NCI-H526 (cell line): ENCODE data around the gene BRCA1.
A peak's percentile ranks its signal among the peaks of the same experiment; 100 is the strongest.

Experiments
- DNase-seq, 2 experiments: peaks; one replicate each; lab custom pipeline; 2025; lab: John Stamatoyannopoulos, UW

Gene BRCA1

DNA sequence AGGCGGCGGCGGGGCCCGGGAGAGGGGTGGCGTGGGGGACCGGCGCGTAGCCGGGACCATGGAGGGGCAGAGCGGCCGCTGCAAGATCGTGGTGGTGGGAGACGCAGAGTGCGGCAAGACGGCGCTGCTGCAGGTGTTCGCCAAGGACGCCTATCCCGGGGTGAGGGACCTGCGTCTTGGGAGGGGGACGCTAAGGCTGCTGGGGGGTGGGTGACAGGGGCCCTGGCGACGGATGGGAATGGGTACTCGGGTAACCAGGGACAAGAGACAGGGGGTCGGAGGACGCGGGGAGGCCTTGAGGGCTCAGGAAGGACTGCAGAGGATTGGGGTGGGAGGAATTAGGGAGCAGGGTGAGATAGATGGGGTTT is 99.9 kb downstream of the BRCA1 start:
- no peak for DNase-seq

DNA sequence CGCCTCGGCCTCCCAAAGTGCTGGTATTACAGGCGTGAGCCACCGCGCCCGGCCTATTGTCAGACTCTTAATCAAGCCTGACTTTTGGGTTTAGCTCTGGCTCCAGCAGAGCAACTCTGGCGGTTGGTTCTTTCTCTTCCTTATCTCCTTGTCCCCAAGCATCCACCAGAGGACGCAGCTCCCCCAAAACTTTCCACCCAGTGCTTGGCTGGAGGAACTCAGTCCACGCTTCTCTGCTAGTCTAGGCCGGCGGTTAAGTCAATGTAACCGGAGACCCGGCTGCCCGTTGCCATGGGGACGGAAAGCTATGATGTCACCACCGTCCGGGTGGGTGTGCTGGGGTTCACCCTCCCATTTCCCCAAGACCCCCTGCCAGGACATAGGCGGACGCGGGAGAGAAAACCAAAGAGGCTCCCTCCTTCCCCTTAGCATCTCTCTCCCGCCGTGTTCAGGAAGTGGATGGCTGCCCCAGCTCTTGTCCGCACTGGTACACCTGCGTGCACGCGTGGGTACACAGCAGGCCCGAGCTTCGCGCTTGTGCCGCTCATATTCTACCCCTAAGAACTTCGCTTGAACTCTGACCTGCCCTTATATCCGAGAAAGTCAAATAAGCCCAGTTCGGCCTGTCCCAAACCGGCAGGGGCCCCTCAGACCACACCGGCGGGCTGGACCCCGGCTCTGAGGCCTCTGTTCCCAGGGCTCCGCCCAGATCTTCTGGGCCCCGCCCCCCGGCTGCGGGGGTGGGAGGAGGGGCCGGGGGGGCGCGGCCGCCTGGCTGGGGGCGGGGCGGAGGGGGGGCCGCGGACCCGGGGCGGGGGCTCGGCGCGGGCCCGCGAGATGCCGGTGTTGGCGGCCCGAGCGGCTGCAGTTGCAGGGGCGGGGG is 100.5 kb downstream of the BRCA1 start, which contains the start of gene RND2:
RND2 (plus strand) TSS at position 825 of the 883 bp plus-strand sequence. CDS start 117 bp downstream, outside the sequence.
- peak; percentile 94 to 96 for DNase-seq

DNA sequence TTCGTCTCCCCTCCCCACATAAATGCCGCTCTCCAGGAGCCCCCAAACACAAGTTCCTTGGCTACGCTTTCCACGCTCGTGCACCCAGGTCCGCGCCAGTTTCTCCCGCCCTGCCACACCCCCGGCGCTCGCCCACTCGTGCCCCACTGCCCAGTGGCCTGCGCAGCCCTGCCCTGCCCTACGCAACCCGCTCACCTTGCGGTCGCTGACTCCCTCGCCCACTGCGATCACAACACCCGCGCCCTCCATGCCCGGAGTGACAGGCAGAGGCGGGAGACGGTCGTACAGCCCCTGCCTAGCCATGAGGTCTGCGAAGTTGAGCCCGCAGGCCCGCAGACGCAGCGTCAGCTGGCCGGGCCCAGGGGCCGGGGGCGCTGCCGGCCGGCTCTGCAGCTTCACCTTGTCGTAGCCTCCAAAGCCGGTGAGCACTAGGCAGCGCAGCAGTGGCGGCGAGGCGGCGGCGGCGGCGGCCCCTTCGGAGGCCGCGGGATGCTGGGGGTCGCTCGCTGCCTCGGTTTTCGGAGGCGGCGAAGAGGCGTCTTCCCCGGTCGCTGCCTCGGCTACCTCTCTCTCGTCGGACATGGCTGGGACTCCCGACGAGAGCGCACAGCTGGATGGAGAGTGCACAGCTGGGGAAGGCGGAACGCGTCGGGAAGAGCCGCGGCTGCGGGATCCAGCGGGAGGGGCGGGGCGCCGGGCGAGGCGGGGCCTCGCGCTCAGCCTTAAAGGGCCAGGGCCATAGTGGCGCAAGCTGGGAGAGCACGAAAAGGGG is 103.2 kb downstream of the BRCA1 start, which contains the start of gene VAT1:
VAT1 (minus strand) TSS at position 645 of the 772 bp plus-strand sequence; CDS start at position 582, 63 bp downstream.
- DNase-seq: peak; percentile 63 to 89

DNA sequence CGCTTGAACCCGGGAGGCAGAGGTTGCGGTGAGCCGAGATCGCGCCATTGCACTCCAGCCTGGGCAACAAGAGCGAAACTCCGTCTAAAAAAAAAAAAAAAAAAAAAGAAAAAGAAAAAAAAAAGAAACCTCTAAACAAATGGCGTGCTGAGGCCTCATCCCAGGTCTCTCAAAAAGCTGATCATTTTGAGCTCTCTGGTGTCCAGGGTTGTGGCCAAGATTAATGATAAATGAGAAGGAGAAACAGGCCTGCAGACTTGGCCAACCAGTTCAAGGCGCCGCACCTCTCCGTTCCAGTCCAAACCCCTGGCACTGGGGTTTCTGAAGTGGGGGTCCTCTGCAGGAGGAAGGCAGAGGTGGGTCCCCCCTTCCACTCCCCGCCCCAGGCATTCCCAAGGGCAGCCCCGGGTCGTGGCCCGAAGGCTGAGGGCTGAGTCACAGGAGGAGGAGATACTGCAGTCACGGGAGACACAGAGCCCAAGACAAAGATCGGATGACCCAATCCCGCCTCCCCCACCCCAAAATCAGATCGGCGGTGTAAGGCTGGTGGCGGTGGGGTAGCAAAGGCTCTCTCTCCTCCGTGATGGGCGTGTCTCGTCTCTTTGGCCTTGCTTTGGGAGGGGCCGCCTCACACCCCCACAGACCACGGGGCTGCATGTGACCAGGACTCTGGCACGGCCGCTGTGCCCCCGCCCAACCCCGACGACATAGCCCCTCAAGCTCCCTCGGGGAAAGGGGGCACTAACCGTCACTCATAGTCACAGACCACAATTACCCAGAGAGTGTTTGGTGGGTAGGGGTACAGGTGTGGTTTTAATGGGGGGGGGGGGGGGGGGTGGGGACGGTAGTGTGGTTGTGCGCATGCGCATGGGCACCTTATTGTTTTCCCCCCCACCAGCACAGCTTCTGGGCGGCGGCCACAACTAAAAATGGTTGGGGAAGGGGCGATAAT is 104.1 kb downstream of the BRCA1 start:
- peak in 1 of 2 experiments; percentile 65 for DNase-seq

DNA sequence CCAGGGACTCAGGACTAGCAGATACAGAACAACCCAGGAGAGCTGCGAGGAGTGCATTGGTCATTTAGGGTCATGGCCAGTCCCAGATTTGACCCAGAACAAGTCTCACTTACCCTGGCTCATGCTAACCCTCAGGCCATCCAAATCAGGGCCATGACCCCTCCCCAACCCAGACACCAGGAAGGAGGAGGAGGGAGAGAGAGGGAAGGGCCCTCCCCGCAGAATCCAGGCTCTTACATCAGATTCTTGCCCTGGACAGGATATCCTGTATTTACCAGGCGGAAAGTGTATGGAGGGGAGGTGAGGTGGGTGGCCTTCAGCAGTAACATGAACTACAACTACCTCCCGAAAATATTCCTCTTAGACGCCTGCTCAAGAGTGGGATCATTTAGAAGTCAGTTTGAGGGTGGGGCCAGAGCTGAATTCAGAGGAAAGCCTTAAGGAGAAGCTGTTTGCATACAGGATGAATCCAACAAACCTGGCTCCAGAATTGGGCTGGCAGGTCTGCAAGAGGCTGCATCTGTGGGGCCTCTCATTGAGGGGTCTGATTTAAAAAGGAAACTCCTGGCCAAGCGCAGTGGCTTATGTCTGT is 105.0 kb downstream of the BRCA1 start:
- DNase-seq: no peak

DNA sequence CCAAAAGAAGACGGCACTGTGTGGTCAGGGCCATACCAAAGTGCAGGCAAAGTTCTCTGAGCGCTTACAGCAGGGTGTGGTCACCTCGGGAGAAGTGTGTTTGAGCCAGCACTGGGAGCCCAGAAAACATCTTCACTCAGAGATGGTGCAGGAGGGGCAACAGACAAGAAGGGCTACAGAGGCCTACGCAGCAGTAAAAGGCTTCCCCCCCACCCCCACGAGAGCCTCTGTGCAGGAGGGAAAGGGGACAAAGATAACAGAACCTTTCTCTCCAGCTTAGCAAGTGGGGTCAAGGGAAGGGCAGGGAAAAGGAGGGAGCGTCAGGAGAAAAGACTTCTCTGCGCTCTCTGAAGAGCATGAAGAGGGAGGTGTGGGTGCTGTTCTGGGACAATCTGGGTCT is 105.7 kb downstream of the BRCA1 start:
- no peak for DNase-seq

DNA sequence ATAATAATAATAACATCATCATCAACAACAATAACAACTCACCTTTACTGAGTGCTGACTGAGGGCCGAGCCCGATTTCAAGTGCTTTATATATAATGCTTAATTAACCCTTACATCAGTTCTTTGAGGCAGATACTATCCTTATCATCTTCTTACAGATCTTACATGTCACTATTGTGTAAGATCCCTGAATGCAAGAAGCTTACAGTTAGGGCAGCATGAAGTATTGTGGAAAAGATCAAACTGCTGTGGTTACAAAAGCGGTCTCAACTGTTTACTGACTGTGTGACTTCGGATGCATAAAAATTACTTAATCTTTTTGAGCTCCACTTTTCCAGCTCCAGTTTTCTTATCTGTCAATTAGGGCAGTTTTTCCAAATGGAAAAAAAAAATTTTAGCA is 106.2 kb downstream of the BRCA1 start:
- DNase-seq: no peak

DNA sequence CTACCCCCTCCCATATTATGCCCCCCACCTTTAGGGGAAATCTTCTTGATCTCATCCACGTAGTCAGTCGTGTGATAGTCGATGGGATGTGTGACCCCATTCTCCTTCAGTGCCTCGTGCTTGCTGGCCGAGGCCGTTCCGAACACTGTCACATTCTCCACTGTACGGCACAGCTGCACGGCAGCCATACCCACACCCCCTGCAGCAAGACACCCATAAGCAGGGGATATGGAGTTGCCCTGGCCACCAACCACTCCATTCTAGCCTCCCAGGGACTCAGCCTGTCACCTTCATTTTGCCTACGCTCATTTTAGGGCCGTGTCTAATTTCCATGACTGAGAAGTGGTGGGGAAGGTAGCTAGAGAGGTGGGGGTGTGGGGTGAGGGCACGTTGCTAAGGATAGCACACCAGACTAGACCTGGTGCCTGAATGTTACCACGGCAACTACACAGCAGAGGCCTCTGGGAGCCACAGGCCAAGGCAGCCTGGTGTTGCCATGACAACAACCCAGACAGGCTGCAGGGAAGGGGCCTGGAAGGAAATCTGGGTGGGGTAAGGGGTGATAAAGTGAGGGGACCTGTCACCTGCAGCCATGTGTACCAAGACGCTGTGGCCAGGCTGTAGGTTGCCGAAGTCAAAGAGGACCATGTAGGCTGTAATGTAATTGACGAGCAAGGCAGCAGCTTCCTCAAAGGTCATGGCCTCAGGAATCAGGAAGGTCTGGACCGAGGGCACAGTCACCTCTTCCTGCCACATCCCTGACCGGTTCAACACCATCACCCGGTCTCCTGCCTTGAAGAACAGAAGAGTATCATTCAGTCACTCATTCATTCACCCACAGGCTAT is 106.9 kb downstream of the BRCA1 start:
- peak; percentile 33 to 50 for DNase-seq

DNA sequence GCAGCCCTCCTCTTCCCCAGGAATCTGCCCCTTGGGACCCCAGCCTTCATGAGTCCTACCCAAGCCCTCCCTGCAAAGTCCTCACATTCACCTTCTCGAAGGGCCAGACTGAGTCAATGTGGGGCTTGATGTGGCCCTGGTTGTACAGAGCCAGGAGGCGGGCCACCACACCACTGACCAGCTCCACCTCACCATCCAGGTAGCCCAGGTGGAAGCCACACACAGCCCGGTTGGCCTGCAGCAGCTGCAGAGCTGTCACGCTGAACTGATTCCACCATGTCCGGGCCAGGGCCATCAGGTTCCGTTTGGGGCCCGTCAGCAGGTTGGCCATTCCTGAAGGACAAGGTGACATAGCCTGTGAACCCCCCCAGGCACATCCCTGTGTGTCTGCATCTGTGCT is 108.9 kb downstream of the BRCA1 start:
- DNase-seq: no peak

DNA sequence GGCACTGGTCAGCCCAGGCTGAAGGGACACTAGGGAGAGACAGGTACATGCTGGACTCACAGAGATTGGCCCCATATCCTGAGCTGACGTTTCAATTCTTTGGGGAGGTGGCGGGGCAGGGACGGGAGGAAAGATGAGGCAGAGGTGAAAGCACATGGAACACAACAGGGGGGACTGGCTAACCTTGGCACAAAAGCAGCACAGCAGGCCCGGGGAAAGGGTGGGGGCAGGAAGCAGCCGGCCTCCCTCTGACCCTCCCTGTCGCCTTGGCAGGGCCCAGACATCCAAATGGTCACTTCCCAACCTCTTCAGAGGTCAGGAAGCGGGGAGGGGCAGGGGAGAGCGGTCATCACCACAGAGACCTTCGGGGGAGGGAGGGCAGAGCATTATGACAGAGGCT is 109.6 kb downstream of the BRCA1 start:
- no peak for DNase-seq

DNA sequence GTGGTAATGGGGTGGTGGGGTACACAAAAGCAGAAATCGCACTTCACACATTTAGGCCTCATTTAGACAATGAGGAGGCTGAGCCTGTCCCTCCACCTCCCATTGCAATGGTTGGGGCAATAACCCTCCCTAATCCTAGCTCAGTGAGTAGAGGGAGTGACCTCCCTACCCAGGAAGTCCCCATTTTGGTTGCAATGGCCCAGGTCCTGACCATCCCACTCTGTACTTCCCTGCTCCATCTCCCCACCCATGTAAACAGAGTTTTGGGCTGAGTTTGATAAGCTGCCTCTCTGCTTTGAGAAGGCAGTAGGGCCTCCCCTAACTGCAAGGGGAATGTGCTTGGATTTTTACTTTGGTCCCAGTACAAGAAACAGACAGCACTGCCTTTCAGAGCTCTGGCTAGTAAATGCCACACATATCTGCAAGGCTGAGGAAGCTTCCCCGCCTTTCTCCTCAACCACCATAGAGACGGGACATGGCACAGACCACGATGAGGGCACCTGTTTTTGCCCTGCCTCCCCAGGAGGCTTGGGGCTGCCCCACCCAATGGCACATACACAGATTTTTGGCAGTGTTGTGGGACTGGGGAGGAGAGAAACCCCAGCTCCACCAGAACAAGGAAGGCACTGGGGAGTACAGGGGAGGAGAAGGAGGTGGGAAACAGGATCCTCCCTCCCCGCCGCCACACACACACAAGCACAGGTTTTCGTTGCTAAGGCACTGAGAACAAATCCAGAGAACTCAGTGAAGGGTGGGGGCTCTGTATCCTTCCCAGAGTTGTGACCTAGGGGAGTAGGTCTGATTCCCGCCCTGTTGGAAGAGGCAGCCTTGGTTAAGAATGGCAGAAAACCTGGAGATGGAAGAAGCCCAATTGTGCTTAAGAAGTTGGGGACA is 110.3 kb downstream of the BRCA1 start:
- no peak for DNase-seq

DNA sequence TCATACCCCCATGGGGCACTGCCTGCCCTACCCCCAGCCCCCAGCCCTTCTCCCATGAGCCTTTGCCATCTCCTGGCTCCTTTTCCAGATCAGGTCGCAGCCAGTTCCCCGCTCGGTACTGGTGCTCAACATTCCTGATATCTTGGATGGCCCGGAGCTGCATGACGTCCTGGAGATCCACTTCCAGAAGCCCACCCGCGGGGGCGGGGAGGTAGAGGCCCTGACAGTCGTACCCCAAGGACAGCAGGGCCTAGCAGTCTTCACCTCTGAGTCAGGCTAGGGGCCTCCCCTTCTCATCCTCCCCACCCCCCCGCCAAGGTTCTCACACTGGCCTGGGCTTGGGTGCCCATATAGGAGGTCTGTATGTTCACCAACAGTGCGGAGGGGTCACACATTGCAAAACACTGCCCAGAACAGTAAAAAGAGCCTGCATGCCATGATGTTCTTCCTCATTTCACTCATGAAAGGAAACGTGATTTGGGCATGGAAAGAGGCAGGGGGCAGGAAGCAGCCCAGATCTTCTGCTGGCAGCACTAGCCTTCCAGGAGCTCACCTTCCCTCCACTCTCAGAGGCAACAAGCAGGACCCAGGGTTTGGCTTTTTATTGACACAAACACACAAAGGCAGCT is 111.0 kb downstream of the BRCA1 start:
- no peak for DNase-seq

DNA sequence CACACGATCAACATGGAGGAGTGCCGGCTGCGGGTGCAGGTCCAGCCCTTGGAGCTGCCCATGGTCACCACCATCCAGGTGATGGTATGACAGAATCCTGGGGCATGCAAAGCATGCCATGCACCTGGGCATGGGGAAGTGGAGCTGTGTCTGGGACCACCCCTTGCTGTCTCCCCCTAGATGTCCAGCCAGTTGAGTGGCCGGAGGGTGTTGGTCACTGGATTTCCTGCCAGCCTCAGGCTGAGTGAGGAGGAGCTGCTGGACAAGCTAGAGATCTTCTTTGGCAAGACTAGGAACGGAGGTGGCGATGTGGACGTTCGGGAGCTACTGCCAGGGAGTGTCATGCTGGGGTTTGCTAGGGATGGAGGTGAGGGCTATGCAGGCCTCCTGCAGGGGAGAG is 111.9 kb downstream of the BRCA1 start:
- no peak for DNase-seq

DNA sequence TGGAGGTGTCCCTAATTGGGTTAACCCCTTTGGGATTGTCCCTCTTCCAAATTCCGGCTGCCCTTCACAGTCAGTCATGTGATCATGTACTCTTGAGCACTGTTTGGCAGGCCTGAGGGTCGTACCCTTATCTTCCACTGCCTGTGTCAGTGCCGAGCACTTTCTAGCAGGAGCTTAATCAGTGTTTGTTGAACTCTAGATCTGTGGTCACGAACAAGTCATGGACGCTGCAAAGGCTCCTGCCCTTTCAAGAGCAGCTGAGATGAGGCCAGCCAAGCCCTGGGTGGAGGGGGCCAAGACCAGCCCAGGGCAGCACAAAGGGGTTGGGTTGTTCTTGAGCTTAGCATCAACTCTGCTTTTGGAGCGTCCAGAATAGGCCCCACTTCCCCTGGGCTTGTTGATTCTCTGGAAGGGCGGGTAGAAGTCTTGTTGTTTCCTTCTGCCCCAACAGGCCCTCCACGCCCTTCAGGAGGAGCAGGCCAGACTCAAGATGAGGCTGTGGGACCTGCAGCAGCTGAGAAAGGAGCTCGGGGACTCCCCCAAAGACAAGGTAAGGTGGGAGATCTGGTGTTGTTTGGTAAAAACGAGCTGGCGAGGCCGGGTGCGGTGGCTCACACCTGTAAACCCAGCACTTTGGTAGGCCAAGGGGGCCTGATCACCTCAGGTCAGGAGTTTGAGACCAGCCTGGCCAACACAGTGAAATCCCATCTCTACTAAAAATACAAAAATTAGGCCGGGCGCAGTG is 113.3 kb downstream of the BRCA1 start:
- DNase-seq: no peak

DNA sequence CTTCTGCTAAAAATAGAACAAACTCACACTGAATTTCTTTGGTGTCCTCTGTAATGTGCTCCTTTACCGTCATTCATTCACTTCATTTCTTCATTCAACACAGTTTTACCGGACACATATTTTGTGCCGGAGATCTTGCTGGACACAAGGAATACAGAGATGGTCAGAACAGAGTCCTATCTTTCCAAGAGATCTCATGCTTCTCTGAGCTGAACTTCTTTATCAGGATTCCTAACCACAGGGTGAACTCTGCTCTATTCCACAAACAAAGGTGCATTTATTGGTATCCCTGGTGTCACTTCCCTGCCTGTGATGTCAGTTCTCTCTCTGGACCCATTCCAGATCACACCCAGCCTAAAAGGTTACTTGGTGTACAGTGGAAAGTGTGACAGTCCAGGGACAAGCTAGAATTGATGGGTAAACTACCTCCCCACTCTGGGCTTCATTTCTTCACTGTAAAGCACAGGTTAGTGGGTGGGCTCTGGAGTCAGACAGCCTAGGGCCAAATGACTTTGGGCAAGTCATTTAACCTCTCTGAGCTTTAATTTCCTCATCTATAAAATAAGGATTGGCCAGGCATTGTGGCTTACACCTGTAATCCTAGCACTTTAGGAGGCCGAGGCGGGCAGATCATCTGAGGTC is 114.4 kb downstream of the BRCA1 start:
- no peak for DNase-seq

DNA sequence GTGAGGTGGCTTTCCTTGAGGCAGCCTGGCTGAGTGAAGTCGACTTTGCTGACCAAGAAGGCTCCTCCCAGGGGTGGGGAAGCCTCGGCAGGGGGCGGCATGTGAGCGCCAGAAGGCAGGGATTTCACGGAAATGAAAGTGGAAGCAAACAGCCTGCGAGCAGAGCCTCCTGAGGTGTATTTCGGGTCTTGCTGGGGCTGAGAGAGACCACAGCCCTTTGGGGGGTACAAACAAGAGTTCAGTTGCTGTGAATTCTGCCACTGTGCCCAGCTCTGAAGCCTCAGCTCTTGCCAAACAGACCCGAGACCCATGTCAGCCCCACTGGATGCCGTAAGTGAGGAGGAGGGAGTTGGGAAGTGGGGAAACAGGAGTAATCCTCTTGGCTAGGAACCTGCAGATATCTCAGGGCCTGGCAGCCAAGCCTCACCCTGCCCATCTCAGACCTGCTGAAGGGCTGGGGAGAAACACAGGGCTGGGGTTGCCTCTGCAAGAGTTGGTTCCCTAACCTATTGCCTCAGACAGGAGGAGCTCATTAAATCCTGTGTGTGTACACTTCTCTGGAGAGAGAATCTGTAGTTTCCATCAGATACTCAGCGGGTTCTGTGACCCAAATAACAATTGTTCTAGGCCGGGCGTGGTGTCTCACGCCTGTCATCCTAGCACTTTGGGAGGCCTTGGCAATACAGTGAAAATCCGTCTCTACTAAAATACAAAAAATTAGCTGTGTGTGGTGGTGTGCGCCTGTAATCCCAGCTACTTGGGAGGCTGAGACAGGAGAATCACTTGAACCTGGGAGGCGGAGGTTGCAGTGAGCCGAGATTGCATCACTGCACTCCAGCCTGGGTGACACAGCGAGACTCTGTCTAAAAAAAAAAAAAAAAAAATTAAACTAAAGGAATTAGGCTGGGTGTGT is 118.3 kb downstream of the BRCA1 start, which contains the start of gene IFI35:
IFI35 (plus strand) TSS at position 146 of the 913 bp plus-strand sequence; CDS start at position 310, 164 bp downstream.
- DNase-seq: peak in 1 of 2 experiments; percentile 68
